Measurements from ENCODE around the gene MYO1B. TPM values are rescaled to one million over a fixed set of nuclear protein-coding genes. Genes with fewer than 3 reads are reported as not detected.

Gene MYO1B
- total and polyA plus RNA-seq, 10 of the 15 experiments (the other 5 are each of a cell fraction or from before 2014, with no cell fraction given) = 0.10 to 4.2 (median 1.6) TPM

GRCh38 chr2:191206613-191207471 is 38.4 kb upstream of the MYO1B start:
- WGBS (ENCODE audit: insufficient coverage, insufficient replicate concordance, low lambda C conversion rate, missing lambda C conversion rate) = 76% methylated on average over 13 of the region's 13 CpGs
- BruUV-seq (replicated peaks) = no TSS peak
- Histone ChIP-seq H3K36me3 (ENCODE audit: control insufficient read depth in 2 of 2, insufficient read depth in 2 of 2, low read length in 1 of 2) (no peaks in the 10 kb centered on the region), H3K79me2 (ENCODE audit: control insufficient read depth, insufficient read depth, low read length) (no peaks in the 10 kb centered on the region), H3K4me3 (no peak overlapping the region), H3K4me1 (ENCODE audit: control insufficient read depth, insufficient read depth, low read length) (no peaks in the 10 kb centered on the region), H3K9ac (ENCODE audit: control insufficient read depth, insufficient read depth, low read length) (no peak overlapping the region), H3K27ac (ENCODE audit: control insufficient read depth, insufficient read depth) (no peak overlapping the region), H3K27me3 (replicated peaks in 1 of 2; ENCODE audit: control insufficient read depth in 2 of 2, insufficient read depth in 2 of 2, low read length in 1 of 2) (no peaks in the 10 kb centered on the region), H4K20me1 (ENCODE audit: control insufficient read depth, insufficient read depth) (no peaks in the 10 kb centered on the region), H3K4me2 (ENCODE audit: control insufficient read depth, insufficient read depth) (no peak overlapping the region), H3K9me3 (replicated peaks; ENCODE audit: control insufficient read depth, insufficient read depth, low read length) (no peaks in the 10 kb centered on the region; the same call in 2 of the 3 replicates), H2AFZ (ENCODE audit: control insufficient read depth, low read depth, low read length) (no peak overlapping the region)
- RAD21 ChIA-PET (ENCODE audit: unreplicated experiment) = interaction anchor here (1.1 kb wide), 1 partner anchor 39 kb away, joined by 3 read pairs; no protein-coding TSS in a partner anchor
- FAIRE-seq = no peak
- CTCF ChIA-PET = interaction anchor here (1.2 to 3.2 kb wide), 3 partner anchors 11 to 93 kb away, joined by 3 to 11 read pairs (median 5); no protein-coding TSS in a partner anchor
- no peak for ATAC-seq
- no peak for DNase-seq (ENCODE audit: low read depth, low spot score)
- in situ Hi-C loops (cut with MboI) (no loop called here), intact Hi-C loops (cut with micrococcal nuclease; ENCODE audit: unreplicated experiment) (no loop called here)
- SMC1A ChIA-PET (ENCODE audit: uncharacterized antibody, unreplicated experiment) = interaction anchor here (0.6 to 1.3 kb wide), 4 partner anchors 8 to 152 kb away, joined by 3 to 4 read pairs (median 3); no protein-coding TSS in a partner anchor
- POLR2A ChIA-PET = no interaction called here
- TF ChIP-seq POLR2A (IDR thresholded peaks at IDR 0.05; ENCODE audit: low read depth, low read length) (no peak), RUNX3 (IDR thresholded peaks at IDR 0.05; ENCODE audit: low read length) (no peak), BCL3 (IDR thresholded peaks at IDR 0.05; ENCODE audit: borderline replicate concordance, insufficient read depth, low read depth, low read length, poor library complexity, severe bottlenecking) (no peak), SREBF2 (IDR thresholded peaks at IDR 0.05; ENCODE audit: low read length) (no peak), RAD51 (IDR thresholded peaks at IDR 0.05) (no peak), HDGF (IDR thresholded peaks at IDR 0.05) (no peak), RELA (IDR thresholded peaks at IDR 0.05; ENCODE audit: borderline replicate concordance, partially characterized antibody) (no peak), BCLAF1 (IDR thresholded peaks at IDR 0.05) (no peak)

Data from GM12878 (cell line).